ENCODE results near the gene DGCR6. TPM values are rescaled to one million over a fixed set of nuclear protein-coding genes. Genes with fewer than 3 reads are reported as not detected.

DGCR6 gene
- total RNA-seq (2022; extraction: Qiagen RNA extraction): 0.63 to 1.7 TPM (median 1.3 TPM) in 5 replicates

DNA sequence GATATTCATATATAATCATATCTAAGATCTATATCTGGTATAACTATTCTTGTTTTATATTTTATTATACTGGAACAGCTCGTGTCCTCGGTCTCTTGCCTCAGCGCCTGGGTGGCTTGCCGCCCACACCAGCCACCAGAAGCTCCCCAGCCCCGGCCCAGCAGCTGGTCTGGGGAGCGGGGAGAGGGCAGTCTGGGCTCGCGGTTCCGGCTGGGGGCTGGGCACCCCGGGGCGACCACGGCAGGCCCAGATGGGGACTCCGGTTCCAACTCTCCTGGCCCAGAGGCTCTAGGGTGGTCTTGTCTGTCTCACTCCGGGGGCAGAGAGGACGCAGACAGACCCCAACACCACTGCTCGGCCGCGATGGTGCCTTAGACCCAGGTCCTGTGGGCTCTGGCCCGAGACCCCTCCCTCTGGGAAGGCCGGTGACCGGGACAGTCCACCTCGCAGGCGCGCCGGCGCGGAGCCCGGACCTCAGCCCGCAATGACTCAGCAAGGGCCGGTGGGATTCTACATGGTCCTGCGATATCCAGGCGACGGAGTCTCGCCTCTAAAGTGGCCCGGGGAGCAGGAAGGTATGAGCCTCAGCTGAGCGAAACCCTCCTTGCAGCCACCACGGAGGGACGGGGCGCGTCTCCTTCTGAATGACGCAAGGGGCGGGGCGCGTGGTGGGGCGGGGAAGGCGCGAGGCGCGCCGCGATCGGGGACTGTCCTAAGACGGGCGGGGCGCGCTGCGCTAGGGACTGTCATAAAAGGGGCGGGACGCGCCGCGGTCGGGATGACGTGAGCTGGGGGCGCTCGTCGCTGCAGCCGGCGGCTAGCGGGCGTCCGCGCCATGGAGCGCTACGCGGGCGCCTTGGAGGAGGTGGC is at the start of gene DGCR6:
DGCR6 (plus strand) TSS at position 781 of the 870 bp plus-strand sequence; CDS start at position 836, 55 bp downstream.

DNA sequence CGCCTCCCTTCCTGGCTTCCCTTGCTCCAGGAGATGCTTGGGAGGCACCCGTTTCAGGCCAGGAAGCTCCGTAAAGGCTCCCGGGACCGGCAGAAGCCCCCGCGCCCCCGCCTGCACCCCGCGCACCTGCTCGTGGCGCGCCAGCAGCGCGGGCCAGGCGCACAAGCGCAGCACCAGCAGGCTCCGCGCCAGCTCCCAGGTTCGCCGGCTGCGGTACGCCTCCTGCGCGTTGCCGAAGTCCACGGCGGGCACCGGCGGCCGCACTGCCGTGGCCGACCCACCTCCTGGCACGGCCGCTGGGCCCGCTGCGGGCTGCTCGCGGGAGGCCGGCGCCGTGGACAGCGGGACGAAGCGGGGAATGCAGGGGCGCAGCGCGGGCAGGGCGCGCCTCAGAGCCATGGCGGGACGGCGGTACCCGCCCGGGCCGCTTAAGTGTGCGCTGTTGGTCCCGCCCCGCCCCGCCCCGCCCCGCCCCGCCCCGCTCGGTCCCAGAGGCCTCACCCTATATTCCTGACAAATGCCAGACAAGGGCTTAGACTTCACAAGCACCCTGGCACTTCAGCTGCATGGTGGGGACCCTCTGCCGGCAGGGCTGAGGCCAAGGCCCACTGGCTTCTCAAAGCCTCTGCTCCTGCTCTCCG is 29.9 kb downstream of the DGCR6 start, which contains the start of gene PRODH:
PRODH (minus strand) TSS at position 405 of the 641 bp plus-strand sequence; CDS start at position 399, 6 bp downstream.

Other genes starting within 250 kb of the DGCR6 start
- 0.32 to 1.1 TPM (median 0.51 TPM) in 5 replicates for gene PRODH, start 30.0 kb downstream of the DGCR6 start, total RNA-seq (2022; extraction: Qiagen RNA extraction)
- gene DGCR2, start 216.1 kb downstream of the DGCR6 start, total RNA-seq (2022; extraction: Qiagen RNA extraction): 17.3 to 24.4 TPM (median 21.9 TPM) in 5 replicates
- gene TSSK2, start 225.0 kb downstream of the DGCR6 start, total RNA-seq (2022; extraction: Qiagen RNA extraction): not detected in 5 replicates
- 11.2 to 12.3 TPM (median 12.1 TPM) in 5 replicates for gene ESS2, start 238.3 kb downstream of the DGCR6 start, total RNA-seq (2022; extraction: Qiagen RNA extraction)
- gene GSC2, start 244.0 kb downstream of the DGCR6 start, total RNA-seq (2022; extraction: Qiagen RNA extraction): 0.09 to 0.11 TPM in 2 of 5 replicates, not detected in the others

Data from A549 treated with CORT108297 at 1 μM for 4 hours (cell line).